ENCODE results near the gene IL17RB.

The IL17RB gene, protein sequence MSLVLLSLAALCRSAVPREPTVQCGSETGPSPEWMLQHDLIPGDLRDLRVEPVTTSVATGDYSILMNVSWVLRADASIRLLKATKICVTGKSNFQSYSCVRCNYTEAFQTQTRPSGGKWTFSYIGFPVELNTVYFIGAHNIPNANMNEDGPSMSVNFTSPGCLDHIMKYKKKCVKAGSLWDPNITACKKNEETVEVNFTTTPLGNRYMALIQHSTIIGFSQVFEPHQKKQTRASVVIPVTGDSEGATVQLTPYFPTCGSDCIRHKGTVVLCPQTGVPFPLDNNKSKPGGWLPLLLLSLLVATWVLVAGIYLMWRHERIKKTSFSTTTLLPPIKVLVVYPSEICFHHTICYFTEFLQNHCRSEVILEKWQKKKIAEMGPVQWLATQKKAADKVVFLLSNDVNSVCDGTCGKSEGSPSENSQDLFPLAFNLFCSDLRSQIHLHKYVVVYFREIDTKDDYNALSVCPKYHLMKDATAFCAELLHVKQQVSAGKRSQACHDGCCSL

GRCh38 chr3:53846134-53846850, at the start of gene IL17RB, which contains the start of gene CHDH:
Gene IL17RB (plus strand): TSS chr3:53846568. CDS start chr3:53846589, 21 bp downstream.
Gene CHDH (minus strand): TSS chr3:53846419. CDS start chr3:53824008, 22,411 bp downstream.
- DNase-seq (ENCODE audit: low read depth in 2 of 2, low spot score in 1 of 2): no peak

DNA sequence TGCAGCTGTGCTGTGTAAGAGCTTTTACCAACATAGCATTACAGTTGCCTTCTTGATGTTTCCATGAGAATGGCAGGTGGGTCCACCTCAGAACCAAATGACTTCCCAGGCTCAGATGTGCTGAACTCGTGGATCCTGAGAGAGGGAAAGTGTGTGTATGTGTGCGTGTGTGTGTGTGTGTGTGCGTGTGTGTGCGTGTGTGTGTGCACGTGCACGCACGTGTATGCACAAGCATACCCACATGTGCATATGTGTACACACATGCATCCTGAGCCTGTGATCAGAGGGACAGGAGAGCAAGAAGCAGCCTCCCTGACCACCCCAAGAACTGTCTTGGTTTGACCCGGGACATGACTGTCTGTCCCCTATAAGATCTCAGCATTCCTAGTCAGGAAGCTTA, 48.2 kb upstream of the IL17RB start:
- DNase-seq (ENCODE audit: low read depth in 2 of 2, low spot score in 1 of 2): no peak

DNA sequence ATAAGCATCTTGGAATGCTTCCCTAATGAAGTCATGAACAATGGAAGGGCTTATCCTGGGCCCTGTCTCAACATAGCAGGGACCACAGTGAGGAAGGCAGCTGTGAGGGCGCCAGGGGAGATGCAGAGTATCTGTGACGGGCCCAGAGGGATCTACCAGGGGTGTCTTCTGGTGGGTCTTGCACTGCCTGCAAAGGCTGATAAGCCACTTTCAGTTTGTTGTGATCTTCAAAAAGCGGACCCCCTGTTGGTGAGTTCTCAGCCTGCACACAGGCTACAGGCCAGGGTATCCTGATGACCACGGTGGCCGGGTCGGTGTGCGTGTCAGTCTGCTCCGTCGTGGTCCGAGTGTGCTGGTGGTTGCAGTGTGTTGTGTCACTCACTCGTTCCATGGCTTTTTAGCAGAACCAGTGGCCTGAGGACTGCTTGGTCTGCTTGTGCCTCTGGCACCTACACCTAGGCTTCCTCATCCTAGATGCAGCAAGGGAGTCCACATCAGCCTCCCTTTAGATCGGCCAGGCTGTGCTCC, 47.0 kb upstream of the IL17RB start:
- DNase-seq (ENCODE audit: low read depth in 2 of 2, low spot score in 1 of 2): no peak

DNA sequence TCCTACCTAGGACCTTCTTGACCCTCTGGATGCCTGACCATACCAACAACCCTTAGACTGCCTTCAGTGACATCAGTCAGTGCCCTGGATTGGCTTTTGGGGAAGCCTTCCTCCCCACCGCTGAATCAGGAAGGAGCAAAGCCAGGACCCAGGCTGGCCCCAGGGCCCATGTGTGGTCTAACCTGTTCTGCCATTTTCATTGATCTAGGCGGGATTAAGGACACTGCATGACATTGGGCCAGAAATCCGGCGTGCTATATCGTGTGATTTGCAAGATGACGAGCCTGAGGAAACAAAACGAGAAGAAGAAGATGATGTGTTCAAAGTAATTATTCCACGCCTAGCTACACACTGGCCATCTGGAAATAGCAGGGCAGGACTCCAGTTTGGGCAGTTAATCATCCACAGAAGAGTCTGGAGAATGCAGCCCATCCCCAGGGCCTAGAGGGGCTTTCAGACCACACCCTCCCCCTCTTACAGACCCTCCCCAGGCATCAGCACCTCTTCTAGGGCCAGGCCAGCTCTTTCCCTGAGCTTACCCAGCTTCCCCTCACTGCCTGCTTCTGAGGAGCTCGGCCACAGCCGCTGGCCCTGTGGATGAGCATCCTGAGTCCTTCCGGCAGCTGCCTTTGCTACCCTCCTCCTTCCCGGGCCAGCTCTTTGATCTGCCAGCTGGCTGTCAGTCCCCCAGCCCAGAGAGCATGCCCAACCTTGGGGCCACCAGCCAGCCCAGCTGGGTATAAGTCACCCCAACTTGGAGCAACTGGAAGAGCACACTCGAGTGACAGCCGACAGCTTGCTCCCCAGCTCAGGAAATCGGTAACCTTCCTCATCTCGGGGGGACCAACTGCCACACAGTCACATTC, 46.1 kb upstream of the IL17RB start:
- no peak for DNase-seq (ENCODE audit: low read depth in 2 of 2, low spot score in 1 of 2)

DNA sequence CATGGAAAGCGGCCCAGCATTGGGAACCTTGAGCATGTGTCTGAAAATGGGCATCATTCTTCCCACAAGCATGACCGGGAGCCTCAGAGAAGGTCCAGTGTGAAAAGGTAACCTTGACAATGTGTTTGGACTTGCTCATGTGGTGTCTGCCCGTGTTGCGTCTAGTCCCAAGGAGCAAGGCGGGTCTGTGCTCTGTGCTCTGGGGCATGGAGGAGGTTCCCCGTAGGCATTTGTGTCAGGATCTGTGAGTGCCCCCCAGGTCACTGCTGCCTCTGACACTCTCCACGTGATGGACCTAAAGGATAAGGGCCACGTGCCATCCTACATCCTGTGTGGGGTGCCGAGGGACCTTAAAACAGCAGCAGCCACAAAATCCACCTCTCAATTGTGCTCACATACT, 45.0 kb upstream of the IL17RB start:
- no peak for DNase-seq (ENCODE audit: low read depth in 2 of 2, low spot score in 1 of 2)

- no peak for DNase-seq (ENCODE audit: low read depth in 2 of 2, low spot score in 1 of 2)
Measured at GRCh38 chr3:53802256-53802880, 44.0 kb upstream of the IL17RB start.

DNA sequence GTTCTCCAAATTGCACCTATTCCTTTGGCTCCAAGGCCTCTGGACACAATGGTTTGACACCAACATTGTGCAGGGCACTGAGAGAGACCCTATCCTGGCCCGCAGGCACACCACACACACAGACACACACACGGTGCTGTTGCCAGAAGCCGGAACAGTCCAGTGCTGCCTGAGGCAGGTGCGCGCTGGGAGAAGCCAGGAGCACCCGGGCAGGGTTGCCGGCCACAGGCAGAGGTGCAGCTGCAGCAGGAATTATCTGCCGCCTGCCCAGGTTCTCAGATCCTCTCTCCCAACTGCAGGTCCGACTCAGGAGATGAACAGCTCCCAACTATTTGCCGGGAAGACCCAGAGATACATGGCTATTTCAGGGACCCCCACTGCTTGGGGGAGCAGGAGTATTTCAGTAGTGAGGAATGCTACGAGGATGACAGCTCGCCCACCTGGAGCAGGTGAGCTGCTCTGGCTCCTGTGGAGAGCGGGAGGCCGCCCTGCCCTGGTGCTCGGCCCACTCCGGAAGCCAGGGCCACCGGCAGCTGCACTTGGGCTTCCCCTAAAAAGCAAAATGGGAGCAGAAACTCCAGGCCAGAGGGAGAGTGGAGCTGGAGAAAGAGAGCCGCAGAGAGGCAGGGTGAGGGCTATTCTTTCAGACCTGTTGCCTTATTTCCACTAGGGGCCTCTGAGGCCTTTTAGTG, 43.1 kb upstream of the IL17RB start:
- DNase-seq (ENCODE audit: low read depth in 2 of 2, low spot score in 1 of 2): no peak

DNA sequence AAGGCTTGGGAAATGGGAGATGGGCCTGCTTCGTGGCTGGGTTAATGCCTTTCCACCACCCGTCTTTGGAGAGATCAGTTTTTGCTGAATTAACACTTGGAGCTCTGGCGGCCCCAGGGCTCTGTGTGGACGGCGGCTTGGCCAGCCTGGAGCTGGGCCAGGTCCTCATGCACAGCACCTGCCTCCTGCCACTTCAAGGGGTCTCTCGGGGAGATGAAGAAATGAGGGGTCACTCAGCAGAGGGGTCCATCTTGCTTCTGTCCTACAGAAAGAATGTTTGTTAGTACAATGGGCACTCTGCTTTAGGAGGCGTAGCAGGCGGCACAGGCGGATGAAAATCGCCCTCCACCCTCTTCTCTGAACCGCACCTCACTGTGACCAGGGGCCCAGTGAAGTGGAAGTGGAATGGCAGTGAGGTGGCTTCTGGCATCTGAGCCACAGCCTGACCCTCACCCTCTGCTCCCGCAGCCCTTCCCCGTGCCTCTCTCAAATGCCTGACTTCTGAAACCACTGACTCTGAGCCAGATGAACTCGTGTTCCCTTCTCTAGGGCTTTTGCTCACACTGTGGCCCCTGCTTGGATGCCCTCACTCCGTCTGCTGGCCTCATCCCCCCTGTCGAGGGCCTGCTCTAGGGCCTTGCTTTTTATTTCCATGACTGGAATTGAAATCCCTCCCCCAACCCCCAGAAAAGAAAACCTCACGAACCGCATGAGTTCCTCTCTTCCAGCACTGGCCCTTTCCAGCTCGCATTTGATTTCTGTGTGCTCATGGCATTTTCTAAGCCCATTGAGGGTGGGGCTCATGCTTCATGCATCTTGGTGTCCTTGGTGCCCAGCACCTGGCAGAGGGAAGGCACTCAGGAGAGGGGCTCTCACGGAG, 42.3 kb upstream of the IL17RB start:
- no peak for DNase-seq (ENCODE audit: low read depth in 2 of 2, low spot score in 1 of 2)

GRCh38 chr3:53804697-53805462, 41.5 kb upstream of the IL17RB start:
- DNase-seq (ENCODE audit: low read depth in 2 of 2, low spot score in 1 of 2): no peak

GRCh38 chr3:53805463-53806159, 40.8 kb upstream of the IL17RB start:
- no peak for DNase-seq (ENCODE audit: low read depth in 2 of 2, low spot score in 1 of 2)

- no peak for DNase-seq (ENCODE audit: low read depth in 2 of 2, low spot score in 1 of 2)
Measured at GRCh38 chr3:53806182-53807116, 39.9 kb upstream of the IL17RB start.

GRCh38 chr3:53807117-53807810, 39.1 kb upstream of the IL17RB start:
- no peak for DNase-seq (ENCODE audit: low read depth in 2 of 2, low spot score in 1 of 2)

GRCh38 chr3:53808496-53808895, 37.9 kb upstream of the IL17RB start:
- DNase-seq (ENCODE audit: low read depth in 2 of 2, low spot score in 1 of 2): no peak

- DNase-seq (ENCODE audit: low read depth in 2 of 2, low spot score in 1 of 2): no peak
Measured at GRCh38 chr3:53809267-53809666, 37.1 kb upstream of the IL17RB start.

GRCh38 chr3:53809764-53810400, 36.5 kb upstream of the IL17RB start:
- no peak for DNase-seq (ENCODE audit: low read depth in 2 of 2, low spot score in 1 of 2)
